ENCODE data around the gene GRK5.

GRCh38 chr10:119270762-119271366, 63.5 kb downstream of the GRK5 start:
- TF ChIP-seq CTCF (conservative IDR thresholded peaks at IDR 0.05; ENCODE audit: low read depth, low read length), result no peak
- no peak for TF ChIP-seq EZH2 (IDR thresholded peaks at IDR 0.05; ENCODE audit: borderline replicate concordance, low read depth, low read length, poor library complexity, severe bottlenecking)
